ENCODE data around the gene C1orf167.
"Not testable (repeated sequence)": the region's sequence is repeated elsewhere in the genome, so short reads cannot be mapped to it uniquely, and the experiment has no call there.

Gene C1orf167

GRCh38 chr1:11802973-11803885 lies 41.2 kb downstream of the C1orf167 start:
- no peak for TF ChIP-seq CTCF (IDR thresholded peaks at IDR 0.05; ENCODE audit: low read depth, low read length)
- TF ChIP-seq, protein P1, sequence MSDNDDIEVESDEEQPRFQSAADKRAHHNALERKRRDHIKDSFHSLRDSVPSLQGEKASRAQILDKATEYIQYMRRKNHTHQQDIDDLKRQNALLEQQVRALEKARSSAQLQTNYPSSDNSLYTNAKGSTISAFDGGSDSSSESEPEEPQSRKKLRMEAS (IDR thresholded peaks at IDR 0.05; ENCODE audit: low read depth, low read length) = 0 out of 2 replicates have a peak, but pooled peaks have one; percentile 9
- no peak for TF ChIP-seq POLR2A (IDR thresholded peaks at IDR 0.05; ENCODE audit: extremely low read depth, insufficient read length)
- no peak; the same call in 1 of the 2 replicates for TF ChIP-seq MYC (IDR thresholded peaks at IDR 0.05; ENCODE audit: low read depth, low read length)
- peak; percentile 28 for DNase-seq (ENCODE audit: low read depth)
- H3K4me3 ChIP-seq (ENCODE audit: low read depth, low read length) = no peak overlapping the region

DNA sequence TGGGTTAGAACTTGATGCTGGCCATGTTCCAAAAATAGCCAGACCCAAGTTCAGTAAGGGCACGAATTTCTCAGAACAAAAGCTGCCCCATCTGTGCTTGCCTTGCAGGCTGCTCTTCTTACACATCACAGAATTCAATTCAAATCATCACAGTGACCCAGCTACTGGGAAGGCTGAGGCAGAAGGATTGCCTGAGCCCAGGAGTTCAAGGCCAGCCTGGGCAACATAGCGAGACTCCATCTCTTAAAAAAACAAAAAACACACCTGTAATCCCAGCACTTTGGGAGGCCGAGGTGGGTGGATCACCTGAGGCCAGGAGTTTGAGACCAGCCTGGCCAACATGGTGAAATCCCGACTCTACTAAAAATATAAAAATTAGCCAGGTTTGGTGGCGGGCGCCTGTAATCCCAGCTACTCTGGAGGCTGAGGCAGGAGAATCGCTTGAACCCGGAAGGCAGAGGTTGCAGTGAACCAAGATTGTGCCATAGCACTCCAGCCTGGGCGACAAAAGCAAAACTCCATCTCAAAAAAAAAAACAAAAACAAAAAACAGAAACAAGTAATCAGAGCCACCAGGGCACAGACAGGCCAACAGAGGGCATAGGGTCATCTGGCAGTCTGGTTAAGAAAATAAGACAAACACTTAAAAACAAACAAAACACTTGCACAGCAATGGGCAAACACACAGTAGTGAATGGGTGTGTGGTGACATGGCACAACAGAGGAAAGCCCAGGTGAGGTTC lies 42.1 kb downstream of the C1orf167 start:
- peak overlapping the region; percentile 73 for H3K4me3 ChIP-seq (ENCODE audit: low read depth, low read length)
- DNase-seq (ENCODE audit: low read depth) = not testable (repeated sequence)

- peak; percentile 47 for DNase-seq (ENCODE audit: low read depth)
- peak overlapping the region; percentile 73 for H3K4me3 ChIP-seq (ENCODE audit: low read depth, low read length)
- TF ChIP-seq POLR2A (IDR thresholded peaks at IDR 0.05; ENCODE audit: extremely low read depth, insufficient read length) = no peak
- TF ChIP-seq CTCF (IDR thresholded peaks at IDR 0.05; ENCODE audit: low read depth, low read length) = no peak
- TF ChIP-seq MYC (IDR thresholded peaks at IDR 0.05; ENCODE audit: low read depth, low read length) = no peak
- TF ChIP-seq, protein P1 (IDR thresholded peaks at IDR 0.05; ENCODE audit: low read depth, low read length) = no peak
Observed at GRCh38 chr1:11804666-11805421, 42.9 kb downstream of the C1orf167 start.

- DNase-seq (ENCODE audit: low read depth) = peak; percentile 99
- peak within 1 kb of the TSS; percentile 98 for H3K4me3 ChIP-seq (ENCODE audit: low read depth, low read length)
- TF ChIP-seq POLR2A (IDR thresholded peaks at IDR 0.05; ENCODE audit: extremely low read depth, insufficient read length) = peak; percentile 35
- TF ChIP-seq, protein P1 (IDR thresholded peaks at IDR 0.05; ENCODE audit: low read depth, low read length) = peak; percentile 100
- no peak for TF ChIP-seq MYC (IDR thresholded peaks at IDR 0.05; ENCODE audit: low read depth, low read length)
- no peak for TF ChIP-seq CTCF (IDR thresholded peaks at IDR 0.05; ENCODE audit: low read depth, low read length)
Observed at GRCh38 chr1:11805422-11806306, 43.7 kb downstream of the C1orf167 start, which contains the start of the genes CLCN6 and MTHFR. Gene CLCN6, plus strand, starts transcription at chr1:11806191. Its CDS starts 72 bp downstream, at chr1:11806263. Gene MTHFR, minus strand, starts transcription at chr1:11805964. Its CDS starts 2,848 bp downstream, at chr1:11803116.

DNA sequence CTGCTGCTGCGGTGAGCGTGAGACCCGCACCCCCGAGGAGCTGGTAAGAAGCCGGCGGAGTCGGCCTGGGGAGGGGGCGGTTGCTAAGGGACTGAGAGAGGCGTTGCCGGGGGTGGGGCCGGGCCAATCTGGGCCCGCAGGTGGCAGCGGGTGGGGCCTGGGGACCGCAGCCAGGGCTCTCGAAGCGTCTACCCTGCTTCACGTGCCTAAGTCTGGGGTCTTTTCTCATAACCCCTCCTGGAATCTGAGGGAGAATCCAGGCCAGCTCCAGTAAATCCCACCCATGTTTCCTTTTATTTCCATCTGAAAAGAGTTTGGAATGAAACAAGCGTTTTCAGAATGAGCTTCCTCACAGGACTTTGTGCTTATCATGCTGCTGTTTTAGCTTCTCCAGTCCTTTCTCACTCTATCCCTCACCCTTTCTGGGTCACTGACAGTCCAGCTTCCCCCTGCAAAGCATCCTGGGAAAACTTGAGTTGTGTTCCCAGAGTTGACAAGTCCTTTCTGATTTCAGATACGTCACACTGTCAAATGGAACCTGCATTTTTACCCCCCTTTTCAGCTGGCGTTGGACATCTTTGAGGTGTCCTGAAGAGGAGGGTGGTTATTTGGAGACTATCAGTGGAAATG lies 44.4 kb downstream of the C1orf167 start:
- peak; percentile 33 for DNase-seq (ENCODE audit: low read depth)
- TF ChIP-seq MYC (IDR thresholded peaks at IDR 0.05; ENCODE audit: low read depth, low read length) = no peak
- TF ChIP-seq, protein P1 (IDR thresholded peaks at IDR 0.05; ENCODE audit: low read depth, low read length) = no peak
- no peak for TF ChIP-seq POLR2A (IDR thresholded peaks at IDR 0.05; ENCODE audit: extremely low read depth, insufficient read length)
- no peak for TF ChIP-seq CTCF (IDR thresholded peaks at IDR 0.05; ENCODE audit: low read depth, low read length)
- peak overlapping the region; percentile 98 for H3K4me3 ChIP-seq (ENCODE audit: low read depth, low read length)

Measured in NB4 (cell line).